GM21529 (cell line): ENCODE measurements around the gene POLR2E.
A peak's percentile ranks its signal among the peaks of the same experiment; 100 is the strongest.
"Not testable (repeated sequence)": the region's sequence is repeated elsewhere in the genome, so short reads cannot be mapped to it uniquely, and the experiment has no call there.

Source experiments
- ATAC-seq: cut with Tn5 transposase; IDR thresholded peaks from one replicate; pipeline ENCODE4 v1.9.1; 2021; ENCODE audit not compliant: unreplicated experiment

Gene POLR2E

GRCh38 chr19:1126984-1127760, 32.0 kb upstream of the POLR2E start:
- no peak for ATAC-seq

GRCh38 chr19:1125601-1126467, 30.7 kb upstream of the POLR2E start:
- ATAC-seq, result no peak

GRCh38 chr19:1123885-1124677, 28.9 kb upstream of the POLR2E start:
- ATAC-seq, result no peak

GRCh38 chr19:1123381-1123780, 28.2 kb upstream of the POLR2E start:
- ATAC-seq, result no peak

GRCh38 chr19:1122972-1123363, 27.8 kb upstream of the POLR2E start:
- no peak for ATAC-seq

GRCh38 chr19:1122021-1122971, 27.1 kb upstream of the POLR2E start:
- ATAC-seq, result no peak

GRCh38 chr19:1121395-1121794, 26.2 kb upstream of the POLR2E start:
- ATAC-seq, result no peak

GRCh38 chr19:1119475-1120217, 24.5 kb upstream of the POLR2E start:
- ATAC-seq, result no peak

GRCh38 chr19:1118999-1119398, 23.8 kb upstream of the POLR2E start:
- ATAC-seq, result no peak

GRCh38 chr19:1117654-1118053, 22.5 kb upstream of the POLR2E start:
- no peak for ATAC-seq

GRCh38 chr19:1116726-1117581, 21.8 kb upstream of the POLR2E start:
- ATAC-seq, result no peak

- ATAC-seq, result no peak
Observed at GRCh38 chr19:1115646-1116420, 20.7 kb upstream of the POLR2E start.

GRCh38 chr19:1114728-1115127, 19.6 kb upstream of the POLR2E start:
- not testable (repeated sequence) for ATAC-seq

- no peak for ATAC-seq
Observed at GRCh38 chr19:1113986-1114483, 18.9 kb upstream of the POLR2E start.

- ATAC-seq, result peak; percentile 56
Observed at GRCh38 chr19:1113030-1113985, 18.1 kb upstream of the POLR2E start.

- no peak for ATAC-seq
Observed at GRCh38 chr19:1112268-1113029, 17.3 kb upstream of the POLR2E start.
